GM12878 (cell line): Measurements from ENCODE around the gene CCNA2. TPM values are rescaled to one million over a fixed set of nuclear protein-coding genes. Genes with fewer than 3 reads are reported as not detected.

Source experiments
- ATAC-seq: fragments of 200-7000 bp; cut with Tn5 transposase; 3 replicates; pipeline ENCODE4 v1.9.1; 2020; ENCODE audit warnings: mild to moderate bottlenecking, moderate library complexity
- BruUV-seq: library from RNA; stranded (reverse); fragments of 400-500 nt; replicated peaks from 2 replicates; lab custom pipeline; 2021; lab: Mats Ljungman, UMichigan
- CTCF ChIA-PET: fragments of 300-600 bp; sonication (Branson Sonifier 250); formaldehyde crosslinking; extraction: SDS; loops from one replicate; lab custom pipeline; 2021; ENCODE audit warnings: inconsistent platforms; lab: Yijun Ruan, JAX
- POLR2A ChIA-PET: fragments of 350-600 bp; formaldehyde crosslinking; extraction: SDS; loops from one replicate; lab custom pipeline; 2021; ENCODE audit warnings: inconsistent platforms; lab: Charles Lee
- RAD21 ChIA-PET: fragments of 300-600 bp; sonication (Branson Sonifier 250); formaldehyde crosslinking; loops from one replicate; lab custom pipeline; 2023; ENCODE audit warnings: antibody characterized with exemption; ENCODE audit not compliant: unreplicated experiment; lab: Charles Lee
- SMC1A ChIA-PET: fragments of 300-600 bp; sonication (Branson Sonifier 250); formaldehyde crosslinking; loops from one replicate; lab custom pipeline; 2023; ENCODE audit not compliant: unreplicated experiment, uncharacterized antibody; lab: Charles Lee
- DNase-seq: peaks from one replicate; pipeline ENCODE4 v3.0.0-alpha.2; 2011; ENCODE audit warnings: low read depth, low spot score
- FAIRE-seq: peaks from 3 replicates; lab custom pipeline; 2011; peaks lifted over from hg19 to GRCh38; lab: Jason Lieb, UNC
- H2AFZ ChIP-seq: 2 replicates; pipeline ENCODE4 v1.6.0; 2011; ENCODE audit warnings: low read depth, low read length, control low read depth; ENCODE audit not compliant: control insufficient read depth
- H3K27ac ChIP-seq: 2 replicates; pipeline ENCODE4 v1.5.1; 2011; ENCODE audit warnings: control low read depth; ENCODE audit not compliant: control insufficient read depth, insufficient read depth
- H3K27me3 ChIP-seq, 2 experiments: replicated peaks in 1 of 2; 2 replicates each; pipeline versions ENCODE4 v1.6.0 to v1.6.1; 2011; ENCODE audit warnings: low read length in 1 of 2; ENCODE audit not compliant: control insufficient read depth in 2 of 2, insufficient read depth in 2 of 2
- H3K36me3 ChIP-seq, 2 experiments: 2 replicates each; pipeline ENCODE4 v1.5.1; 2011; ENCODE audit warnings: low read length in 1 of 2; ENCODE audit not compliant: control insufficient read depth in 2 of 2, insufficient read depth in 2 of 2
- H3K4me1 ChIP-seq: 2 replicates; pipeline ENCODE4 v1.6.1; 2011; ENCODE audit warnings: mild to moderate bottlenecking, low read length, moderate library complexity, mixed read lengths; ENCODE audit not compliant: control insufficient read depth, insufficient read depth
- H3K4me2 ChIP-seq: 2 replicates; pipeline ENCODE4 v1.6.0; 2011; ENCODE audit warnings: control low read depth; ENCODE audit not compliant: control insufficient read depth, insufficient read depth
- H3K4me3 ChIP-seq: fragments of 200-600 bp; sonication (generic); 2 replicates; pipeline ENCODE4 v1.5.1; 2016
- H3K79me2 ChIP-seq: 2 replicates; pipeline ENCODE4 v1.6.0; 2011; ENCODE audit warnings: low read length; ENCODE audit not compliant: control insufficient read depth, insufficient read depth
- H3K9ac ChIP-seq: 2 replicates; pipeline ENCODE4 v1.8.0; 2011; ENCODE audit warnings: low read length, control low read depth, mixed read lengths; ENCODE audit not compliant: control insufficient read depth, insufficient read depth
- H3K9me3 ChIP-seq: replicated peaks from 3 replicates; pipeline ENCODE4 v1.5.1; 2011; ENCODE audit warnings: mild to moderate bottlenecking, low read length; ENCODE audit not compliant: control insufficient read depth, insufficient read depth
- H4K20me1 ChIP-seq: 2 replicates; pipeline ENCODE4 v1.6.0; 2011; ENCODE audit not compliant: control insufficient read depth, insufficient read depth
- FOXK2 ChIP-seq: fragments of 450-650 bp; IDR thresholded peaks from 2 replicates; pipeline ENCODE4 v1.6.1; 2017; ENCODE audit warnings: mild to moderate bottlenecking, moderate library complexity
- WGBS: methylation state at CpG from one replicate; pipeline ENCODE4 v1.1.6; 2016; ENCODE audit warnings: low lambda C conversion rate; ENCODE audit not compliant: insufficient replicate concordance, insufficient coverage; ENCODE audit errors: missing lambda C conversion rate; 5-methylcytosine and 5-hydroxymethylcytosine counted together
- in situ Hi-C: fragments of 300-500 bp; cut with MboI; formaldehyde crosslinking; loops from 9 replicates; pipeline ENCODE4 v1.14.3; 2018; ENCODE audit warnings: mixed read lengths
- intact Hi-C: fragments of 100-400 bp; cut with micrococcal nuclease; formaldehyde crosslinking; loops from one replicate; pipeline ENCODE4 v1.14.2; 2022; ENCODE audit not compliant: unreplicated experiment
- polyA plus RNA-seq, 11 experiments: library from polyadenylated mRNA; depleted of rRNA in 4 of 11; unstranded in 6 of 11; stranded (reverse) in 5 of 11; fragments of >200 nt; fragmentation: Nextera tagmentation in 4 of 11; fragmentation: Illumina TruSeq in 1 of 11; extraction: Ambion mirVana in 4 of 11; extraction: Trizol in 1 of 11; gene quantifications; 1 replicate in 1 of 11; 2 replicates in 10 of 11; pipeline versions ENCODE4 v1.2.1 to v1.2.3, GENCODE V29; 2011 to 2016; ENCODE audit warnings: inconsistent platforms in 2 of 11, missing spikeins in 2 of 11, low read depth in 1 of 11
- total RNA-seq, 4 experiments: library from RNA; depleted of rRNA in 3 of 4; stranded (reverse); fragments of >200 nt in 3 of 4; fragmentation: Illumina TruSeq in 1 of 4; extraction: Trizol in 1 of 4; gene quantifications; 2 replicates each; pipeline versions ENCODE4 v1.2.1 to v1.2.3, GENCODE V29; 2013 to 2021
- TF ChIP-seq, protein P1 (sequence below): fragments of 450-650 bp; IDR thresholded peaks from 2 replicates; pipeline ENCODE4 v1.6.1; 2017; ENCODE audit warnings: mild to moderate bottlenecking, moderate library complexity
- TF ChIP-seq, protein P2 (sequence below): IDR thresholded peaks from 2 replicates; pipeline ENCODE4 v1.6.1; 2011; ENCODE audit warnings: low read depth, low read length, improper control_type of control experiment, borderline replicate concordance
- TF ChIP-seq, protein P3 (sequence below): fragments of 450-650 bp; IDR thresholded peaks from 2 replicates; pipeline ENCODE4 v1.6.1; 2016; ENCODE audit warnings: mild to moderate bottlenecking

CCNA2 gene
- total and polyA plus RNA-seq, 10 of the 15 experiments (the other 5 are each of a cell fraction or from before 2014, with no cell fraction given) = 21.8 to 153 (median 94.5) TPM

DNA sequence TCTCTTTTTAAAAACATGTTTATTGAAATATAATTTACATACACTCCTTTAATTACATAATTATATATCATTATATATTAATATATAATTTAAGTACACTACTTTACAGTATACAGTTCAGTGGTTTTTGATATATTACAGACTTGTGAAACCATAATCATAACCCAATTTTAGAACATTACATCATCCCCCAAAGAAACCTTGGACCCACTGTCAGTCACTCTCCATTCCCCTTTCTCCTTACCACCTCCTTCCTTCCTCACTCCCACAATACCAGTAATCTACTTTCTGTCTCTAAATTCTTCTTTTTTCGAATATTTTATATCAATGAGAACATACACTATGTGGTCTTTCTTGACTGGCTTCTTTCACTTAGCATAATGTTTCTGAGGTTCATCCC is 40.5 kb downstream of the CCNA2 start (continued):
- TF ChIP-seq, protein P1, sequence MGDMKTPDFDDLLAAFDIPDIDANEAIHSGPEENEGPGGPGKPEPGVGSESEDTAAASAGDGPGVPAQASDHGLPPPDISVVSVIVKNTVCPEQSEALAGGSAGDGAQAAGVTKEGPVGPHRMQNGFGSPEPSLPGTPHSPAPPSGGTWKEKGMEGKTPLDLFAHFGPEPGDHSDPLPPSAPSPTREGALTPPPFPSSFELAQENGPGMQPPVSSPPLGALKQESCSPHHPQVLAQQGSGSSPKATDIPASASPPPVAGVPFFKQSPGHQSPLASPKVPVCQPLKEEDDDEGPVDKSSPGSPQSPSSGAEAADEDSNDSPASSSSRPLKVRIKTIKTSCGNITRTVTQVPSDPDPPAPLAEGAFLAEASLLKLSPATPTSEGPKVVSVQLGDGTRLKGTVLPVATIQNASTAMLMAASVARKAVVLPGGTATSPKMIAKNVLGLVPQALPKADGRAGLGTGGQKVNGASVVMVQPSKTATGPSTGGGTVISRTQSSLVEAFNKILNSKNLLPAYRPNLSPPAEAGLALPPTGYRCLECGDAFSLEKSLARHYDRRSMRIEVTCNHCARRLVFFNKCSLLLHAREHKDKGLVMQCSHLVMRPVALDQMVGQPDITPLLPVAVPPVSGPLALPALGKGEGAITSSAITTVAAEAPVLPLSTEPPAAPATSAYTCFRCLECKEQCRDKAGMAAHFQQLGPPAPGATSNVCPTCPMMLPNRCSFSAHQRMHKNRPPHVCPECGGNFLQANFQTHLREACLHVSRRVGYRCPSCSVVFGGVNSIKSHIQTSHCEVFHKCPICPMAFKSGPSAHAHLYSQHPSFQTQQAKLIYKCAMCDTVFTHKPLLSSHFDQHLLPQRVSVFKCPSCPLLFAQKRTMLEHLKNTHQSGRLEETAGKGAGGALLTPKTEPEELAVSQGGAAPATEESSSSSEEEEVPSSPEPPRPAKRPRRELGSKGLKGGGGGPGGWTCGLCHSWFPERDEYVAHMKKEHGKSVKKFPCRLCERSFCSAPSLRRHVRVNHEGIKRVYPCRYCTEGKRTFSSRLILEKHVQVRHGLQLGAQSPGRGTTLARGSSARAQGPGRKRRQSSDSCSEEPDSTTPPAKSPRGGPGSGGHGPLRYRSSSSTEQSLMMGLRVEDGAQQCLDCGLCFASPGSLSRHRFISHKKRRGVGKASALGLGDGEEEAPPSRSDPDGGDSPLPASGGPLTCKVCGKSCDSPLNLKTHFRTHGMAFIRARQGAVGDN = no peak
- TF ChIP-seq, protein P2, sequence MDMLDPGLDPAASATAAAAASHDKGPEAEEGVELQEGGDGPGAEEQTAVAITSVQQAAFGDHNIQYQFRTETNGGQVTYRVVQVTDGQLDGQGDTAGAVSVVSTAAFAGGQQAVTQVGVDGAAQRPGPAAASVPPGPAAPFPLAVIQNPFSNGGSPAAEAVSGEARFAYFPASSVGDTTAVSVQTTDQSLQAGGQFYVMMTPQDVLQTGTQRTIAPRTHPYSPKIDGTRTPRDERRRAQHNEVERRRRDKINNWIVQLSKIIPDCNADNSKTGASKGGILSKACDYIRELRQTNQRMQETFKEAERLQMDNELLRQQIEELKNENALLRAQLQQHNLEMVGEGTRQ = no peak

DNA sequence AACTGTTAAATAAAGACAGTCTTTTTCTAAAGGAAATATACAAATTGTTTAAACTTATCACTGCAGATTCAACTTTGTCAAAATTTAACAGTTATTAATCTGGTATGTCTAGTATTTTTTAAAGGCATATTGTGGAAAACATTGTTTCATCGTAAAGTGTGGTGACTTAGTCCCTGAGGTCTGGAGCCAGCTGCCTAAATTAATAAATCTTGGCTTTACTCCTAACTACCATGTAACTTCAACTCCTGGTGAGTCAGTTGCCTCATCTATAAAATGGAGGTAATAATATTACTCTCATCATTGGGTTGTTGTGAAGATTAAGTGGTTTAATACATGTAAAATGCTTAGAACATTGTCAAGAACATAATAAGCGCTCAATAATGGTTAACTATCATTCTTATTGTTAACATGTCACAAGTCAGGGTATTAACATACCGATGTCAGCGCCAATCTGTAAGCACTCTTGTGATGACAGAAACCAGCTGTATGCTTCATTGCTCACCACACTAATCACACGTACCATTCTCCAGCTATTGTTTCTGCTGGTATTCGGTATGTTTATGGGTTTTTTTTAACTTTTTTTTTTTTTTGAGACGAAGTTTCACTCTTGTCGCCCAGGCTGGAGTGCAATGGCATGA is 44.6 kb downstream of the CCNA2 start:
- ChIA-PET CTCF (interaction anchor here (0.7 to 2.0 kb wide), 5 partner anchors 9 to 82 kb away, joined by 3 to 6 read pairs (median 5); partner anchors contain the start of gene ANXA5), SMC1A (interaction anchor here (1.2 to 3.9 kb wide), 8 partner anchors 11 to 45 kb away, joined by 3 to 36 read pairs (median 12); partner anchors contain the start of genes CCNA2, EXOSC9 and SMIM43), POLR2A (interaction anchor here (1.0 to 3.6 kb wide), 4 partner anchors 11 to 22 kb away, joined by 3 to 19 read pairs (median 8); partner anchors contain the start of gene EXOSC9), RAD21 (interaction anchor here (1.0 to 4.0 kb wide), 3 partner anchors 16 to 45 kb away, joined by 4 to 28 read pairs (median 9); partner anchors contain the start of genes CCNA2 and EXOSC9)
- peaks cover 12% of the 10 kb centered on the region for H3K4me1 ChIP-seq
- DNase-seq (no peak), FAIRE-seq (no peak), ATAC-seq (peak; percentile 11; the same call in 2 of the 3 replicates)
- TF ChIP-seq, protein P3, sequence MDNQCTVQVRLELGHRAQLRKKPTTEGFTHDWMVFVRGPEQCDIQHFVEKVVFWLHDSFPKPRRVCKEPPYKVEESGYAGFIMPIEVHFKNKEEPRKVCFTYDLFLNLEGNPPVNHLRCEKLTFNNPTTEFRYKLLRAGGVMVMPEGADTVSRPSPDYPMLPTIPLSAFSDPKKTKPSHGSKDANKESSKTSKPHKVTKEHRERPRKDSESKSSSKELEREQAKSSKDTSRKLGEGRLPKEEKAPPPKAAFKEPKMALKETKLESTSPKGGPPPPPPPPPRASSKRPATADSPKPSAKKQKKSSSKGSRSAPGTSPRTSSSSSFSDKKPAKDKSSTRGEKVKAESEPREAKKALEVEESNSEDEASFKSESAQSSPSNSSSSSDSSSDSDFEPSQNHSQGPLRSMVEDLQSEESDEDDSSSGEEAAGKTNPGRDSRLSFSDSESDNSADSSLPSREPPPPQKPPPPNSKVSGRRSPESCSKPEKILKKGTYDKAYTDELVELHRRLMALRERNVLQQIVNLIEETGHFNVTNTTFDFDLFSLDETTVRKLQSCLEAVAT = peak; percentile 74
- no peak for TF ChIP-seq FOXK2
- no peaks in the 10 kb centered on the region for H3K79me2 ChIP-seq
- 87% methylated on average over 8 of the region's 8 CpGs for WGBS
- BruUV-seq = no TSS peak
- no peaks in the 10 kb centered on the region for H4K20me1 ChIP-seq
- H3K4me2 ChIP-seq = no peak overlapping the region
- no peak overlapping the region for H3K27ac ChIP-seq
- no peaks in the 10 kb centered on the region; a peak in 1 of 4 replicates for H3K27me3 ChIP-seq
- in situ Hi-C loops (no loop called here), intact Hi-C loops (no loop called here)
- H3K4me3 ChIP-seq = no peak overlapping the region
- H3K9ac ChIP-seq = no peak overlapping the region
- no peaks in the 10 kb centered on the region for H3K9me3 ChIP-seq
- no peaks in the 10 kb centered on the region for H3K36me3 ChIP-seq
- no peak overlapping the region for H2AFZ ChIP-seq
